ENCODE data around the gene AQP10. TPM values are rescaled to one million over a fixed set of nuclear protein-coding genes. Genes with fewer than 3 reads are reported as not detected.

Gene AQP10
- total and polyA plus RNA-seq, 10 of the 15 experiments (the other 5 are each of a cell fraction or from before 2014, with no cell fraction given): not detected

DNA sequence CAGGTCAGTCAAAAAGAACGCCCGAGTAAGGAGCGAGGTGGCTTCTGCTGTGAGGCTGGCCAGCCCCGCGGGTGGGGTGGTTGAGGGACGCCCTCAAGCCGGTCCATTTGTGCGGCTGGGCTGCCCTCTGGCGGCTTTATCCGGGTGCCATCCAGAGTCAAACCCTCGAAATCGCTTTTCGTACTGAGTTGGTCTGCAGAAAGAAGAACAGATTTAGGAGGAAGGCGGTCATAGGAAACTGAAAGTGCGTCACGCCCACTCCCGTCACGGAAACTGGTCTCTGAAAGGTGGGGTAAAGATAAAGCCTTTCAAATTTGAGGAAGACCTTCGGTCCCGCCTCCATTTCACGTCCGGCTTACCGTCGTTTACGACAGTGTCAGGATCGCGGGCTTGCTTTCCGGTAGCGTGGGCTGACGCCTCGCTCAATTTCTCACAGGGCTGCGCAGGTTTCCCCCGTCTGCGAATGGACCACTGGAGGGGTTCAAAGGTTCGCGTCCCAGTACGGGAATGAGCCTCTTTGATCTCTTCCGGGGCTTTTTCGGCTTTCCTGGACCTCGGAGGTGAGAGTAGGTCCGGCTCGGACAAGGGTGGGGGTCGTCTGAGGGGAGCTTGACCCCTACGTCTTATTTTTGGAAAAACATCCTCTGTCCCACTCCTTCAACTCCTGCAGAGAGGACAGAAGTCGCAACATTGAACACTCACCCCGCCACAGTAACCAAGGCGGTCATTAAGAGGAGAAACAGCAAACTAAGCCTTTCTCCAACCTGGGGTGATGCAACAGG is 48.5 kb upstream of the AQP10 start, which contains the start of gene HAX1 (continued):
- TF ChIP-seq, protein P1, sequence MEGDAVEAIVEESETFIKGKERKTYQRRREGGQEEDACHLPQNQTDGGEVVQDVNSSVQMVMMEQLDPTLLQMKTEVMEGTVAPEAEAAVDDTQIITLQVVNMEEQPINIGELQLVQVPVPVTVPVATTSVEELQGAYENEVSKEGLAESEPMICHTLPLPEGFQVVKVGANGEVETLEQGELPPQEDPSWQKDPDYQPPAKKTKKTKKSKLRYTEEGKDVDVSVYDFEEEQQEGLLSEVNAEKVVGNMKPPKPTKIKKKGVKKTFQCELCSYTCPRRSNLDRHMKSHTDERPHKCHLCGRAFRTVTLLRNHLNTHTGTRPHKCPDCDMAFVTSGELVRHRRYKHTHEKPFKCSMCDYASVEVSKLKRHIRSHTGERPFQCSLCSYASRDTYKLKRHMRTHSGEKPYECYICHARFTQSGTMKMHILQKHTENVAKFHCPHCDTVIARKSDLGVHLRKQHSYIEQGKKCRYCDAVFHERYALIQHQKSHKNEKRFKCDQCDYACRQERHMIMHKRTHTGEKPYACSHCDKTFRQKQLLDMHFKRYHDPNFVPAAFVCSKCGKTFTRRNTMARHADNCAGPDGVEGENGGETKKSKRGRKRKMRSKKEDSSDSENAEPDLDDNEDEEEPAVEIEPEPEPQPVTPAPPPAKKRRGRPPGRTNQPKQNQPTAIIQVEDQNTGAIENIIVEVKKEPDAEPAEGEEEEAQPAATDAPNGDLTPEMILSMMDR (IDR thresholded peaks at IDR 0.05 in 2 of 3, conservative IDR thresholded peaks at IDR 0.05 in 1 of 3; ENCODE audit: control insufficient read depth in 2 of 3, extremely low read depth in 1 of 3, insufficient read depth in 1 of 3, low read depth in 3 of 3, low read length in 3 of 3): peak; percentile 76 to 93 (median 84); a peak in 5 of 6 replicates
- no peak for TF ChIP-seq FOXK2 (IDR thresholded peaks at IDR 0.05)
- TF ChIP-seq, protein P2, sequence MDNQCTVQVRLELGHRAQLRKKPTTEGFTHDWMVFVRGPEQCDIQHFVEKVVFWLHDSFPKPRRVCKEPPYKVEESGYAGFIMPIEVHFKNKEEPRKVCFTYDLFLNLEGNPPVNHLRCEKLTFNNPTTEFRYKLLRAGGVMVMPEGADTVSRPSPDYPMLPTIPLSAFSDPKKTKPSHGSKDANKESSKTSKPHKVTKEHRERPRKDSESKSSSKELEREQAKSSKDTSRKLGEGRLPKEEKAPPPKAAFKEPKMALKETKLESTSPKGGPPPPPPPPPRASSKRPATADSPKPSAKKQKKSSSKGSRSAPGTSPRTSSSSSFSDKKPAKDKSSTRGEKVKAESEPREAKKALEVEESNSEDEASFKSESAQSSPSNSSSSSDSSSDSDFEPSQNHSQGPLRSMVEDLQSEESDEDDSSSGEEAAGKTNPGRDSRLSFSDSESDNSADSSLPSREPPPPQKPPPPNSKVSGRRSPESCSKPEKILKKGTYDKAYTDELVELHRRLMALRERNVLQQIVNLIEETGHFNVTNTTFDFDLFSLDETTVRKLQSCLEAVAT (IDR thresholded peaks at IDR 0.05): no peak
- TF ChIP-seq SMAD1 (IDR thresholded peaks at IDR 0.05; ENCODE audit: low read depth, partially characterized antibody): no peak
- peak; percentile 65; the same call in 1 of the 2 replicates for TF ChIP-seq FOXM1 (IDR thresholded peaks at IDR 0.05; ENCODE audit: low read depth, low read length)
- peak; percentile 34 to 40; a peak in 1 of 4 replicates for TF ChIP-seq IKZF2 (IDR thresholded peaks at IDR 0.05)
- TF ChIP-seq, protein P3, sequence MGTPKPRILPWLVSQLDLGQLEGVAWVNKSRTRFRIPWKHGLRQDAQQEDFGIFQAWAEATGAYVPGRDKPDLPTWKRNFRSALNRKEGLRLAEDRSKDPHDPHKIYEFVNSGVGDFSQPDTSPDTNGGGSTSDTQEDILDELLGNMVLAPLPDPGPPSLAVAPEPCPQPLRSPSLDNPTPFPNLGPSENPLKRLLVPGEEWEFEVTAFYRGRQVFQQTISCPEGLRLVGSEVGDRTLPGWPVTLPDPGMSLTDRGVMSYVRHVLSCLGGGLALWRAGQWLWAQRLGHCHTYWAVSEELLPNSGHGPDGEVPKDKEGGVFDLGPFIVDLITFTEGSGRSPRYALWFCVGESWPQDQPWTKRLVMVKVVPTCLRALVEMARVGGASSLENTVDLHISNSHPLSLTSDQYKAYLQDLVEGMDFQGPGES (IDR thresholded peaks at IDR 0.05): no peak
- TF ChIP-seq, protein P4, sequence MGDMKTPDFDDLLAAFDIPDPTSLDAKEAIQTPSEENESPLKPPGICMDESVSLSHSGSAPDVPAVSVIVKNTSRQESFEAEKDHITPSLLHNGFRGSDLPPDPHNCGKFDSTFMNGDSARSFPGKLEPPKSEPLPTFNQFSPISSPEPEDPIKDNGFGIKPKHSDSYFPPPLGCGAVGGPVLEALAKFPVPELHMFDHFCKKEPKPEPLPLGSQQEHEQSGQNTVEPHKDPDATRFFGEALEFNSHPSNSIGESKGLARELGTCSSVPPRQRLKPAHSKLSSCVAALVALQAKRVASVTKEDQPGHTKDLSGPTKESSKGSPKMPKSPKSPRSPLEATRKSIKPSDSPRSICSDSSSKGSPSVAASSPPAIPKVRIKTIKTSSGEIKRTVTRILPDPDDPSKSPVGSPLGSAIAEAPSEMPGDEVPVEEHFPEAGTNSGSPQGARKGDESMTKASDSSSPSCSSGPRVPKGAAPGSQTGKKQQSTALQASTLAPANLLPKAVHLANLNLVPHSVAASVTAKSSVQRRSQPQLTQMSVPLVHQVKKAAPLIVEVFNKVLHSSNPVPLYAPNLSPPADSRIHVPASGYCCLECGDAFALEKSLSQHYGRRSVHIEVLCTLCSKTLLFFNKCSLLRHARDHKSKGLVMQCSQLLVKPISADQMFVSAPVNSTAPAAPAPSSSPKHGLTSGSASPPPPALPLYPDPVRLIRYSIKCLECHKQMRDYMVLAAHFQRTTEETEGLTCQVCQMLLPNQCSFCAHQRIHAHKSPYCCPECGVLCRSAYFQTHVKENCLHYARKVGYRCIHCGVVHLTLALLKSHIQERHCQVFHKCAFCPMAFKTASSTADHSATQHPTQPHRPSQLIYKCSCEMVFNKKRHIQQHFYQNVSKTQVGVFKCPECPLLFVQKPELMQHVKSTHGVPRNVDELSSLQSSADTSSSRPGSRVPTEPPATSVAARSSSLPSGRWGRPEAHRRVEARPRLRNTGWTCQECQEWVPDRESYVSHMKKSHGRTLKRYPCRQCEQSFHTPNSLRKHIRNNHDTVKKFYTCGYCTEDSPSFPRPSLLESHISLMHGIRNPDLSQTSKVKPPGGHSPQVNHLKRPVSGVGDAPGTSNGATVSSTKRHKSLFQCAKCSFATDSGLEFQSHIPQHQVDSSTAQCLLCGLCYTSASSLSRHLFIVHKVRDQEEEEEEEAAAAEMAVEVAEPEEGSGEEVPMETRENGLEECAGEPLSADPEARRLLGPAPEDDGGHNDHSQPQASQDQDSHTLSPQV (IDR thresholded peaks at IDR 0.05): no peak; the same call in 1 of the 2 replicates
- peak in 1 of 2 experiments; percentile 64; a peak in 2 of 4 replicates for TF ChIP-seq EP300 (IDR thresholded peaks at IDR 0.05; ENCODE audit: borderline replicate concordance in 1 of 2, control insufficient read depth in 1 of 2, low read depth in 2 of 2, low read length in 2 of 2)
- TF ChIP-seq, protein P5, sequence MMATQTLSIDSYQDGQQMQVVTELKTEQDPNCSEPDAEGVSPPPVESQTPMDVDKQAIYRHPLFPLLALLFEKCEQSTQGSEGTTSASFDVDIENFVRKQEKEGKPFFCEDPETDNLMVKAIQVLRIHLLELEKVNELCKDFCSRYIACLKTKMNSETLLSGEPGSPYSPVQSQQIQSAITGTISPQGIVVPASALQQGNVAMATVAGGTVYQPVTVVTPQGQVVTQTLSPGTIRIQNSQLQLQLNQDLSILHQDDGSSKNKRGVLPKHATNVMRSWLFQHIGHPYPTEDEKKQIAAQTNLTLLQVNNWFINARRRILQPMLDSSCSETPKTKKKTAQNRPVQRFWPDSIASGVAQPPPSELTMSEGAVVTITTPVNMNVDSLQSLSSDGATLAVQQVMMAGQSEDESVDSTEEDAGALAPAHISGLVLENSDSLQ (IDR thresholded peaks at IDR 0.05): peak; percentile 67
- TF ChIP-seq NFYB (IDR thresholded peaks at IDR 0.05; ENCODE audit: insufficient read depth, low read depth, low read length): peak; percentile 63; the same call in 1 of the 2 replicates
- TF ChIP-seq BMI1 (IDR thresholded peaks at IDR 0.05; ENCODE audit: borderline replicate concordance): no peak
- peak; percentile 88 for TF ChIP-seq RAD21 (IDR thresholded peaks at IDR 0.05; ENCODE audit: insufficient read depth, low read depth, low read length)
- TF ChIP-seq TBL1XR1 (IDR thresholded peaks at IDR 0.05; ENCODE audit: low read depth, low read length): peak; percentile 55; the same call in 1 of the 2 replicates
- peak; percentile 46; the same call in 1 of the 2 replicates for TF ChIP-seq TCF7 (IDR thresholded peaks at IDR 0.05; ENCODE audit: borderline replicate concordance)
- TF ChIP-seq, protein P6, sequence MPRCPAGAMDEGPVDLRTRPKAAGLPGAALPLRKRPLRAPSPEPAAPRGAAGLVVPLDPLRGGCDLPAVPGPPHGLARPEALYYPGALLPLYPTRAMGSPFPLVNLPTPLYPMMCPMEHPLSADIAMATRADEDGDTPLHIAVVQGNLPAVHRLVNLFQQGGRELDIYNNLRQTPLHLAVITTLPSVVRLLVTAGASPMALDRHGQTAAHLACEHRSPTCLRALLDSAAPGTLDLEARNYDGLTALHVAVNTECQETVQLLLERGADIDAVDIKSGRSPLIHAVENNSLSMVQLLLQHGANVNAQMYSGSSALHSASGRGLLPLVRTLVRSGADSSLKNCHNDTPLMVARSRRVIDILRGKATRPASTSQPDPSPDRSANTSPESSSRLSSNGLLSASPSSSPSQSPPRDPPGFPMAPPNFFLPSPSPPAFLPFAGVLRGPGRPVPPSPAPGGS (IDR thresholded peaks at IDR 0.05; ENCODE audit: borderline replicate concordance, insufficient read depth, low read depth, low read length, poor library complexity, severe bottlenecking): peak; percentile 69

Measured in GM12878 (cell line).